ENCODE data around the gene BCAS3.

BCAS3 gene

GRCh38 chr17:61397086-61397842 is 719.6 kb downstream of the BCAS3 start:
- no peak for DNase-seq (ENCODE audit: low spot score)

GRCh38 chr17:61398721-61399130 is 721.1 kb downstream of the BCAS3 start:
- no peak for DNase-seq (ENCODE audit: low spot score)

GRCh38 chr17:61399131-61400065 is 721.7 kb downstream of the BCAS3 start, which contains the start of gene TBX2:
Gene TBX2 (plus strand): TSS chr17:61399843. CDS start chr17:61400177, 334 bp downstream.
- DNase-seq (ENCODE audit: low spot score) = no peak

- no peak for DNase-seq (ENCODE audit: low spot score)
These were observed 722.5 kb downstream of the BCAS3 start for GRCh38 chr17:61400066-61400716.

- no peak for DNase-seq (ENCODE audit: low spot score)
These were observed 723.2 kb downstream of the BCAS3 start for GRCh38 chr17:61400717-61401388.

- no peak for DNase-seq (ENCODE audit: low spot score)
These were observed 723.9 kb downstream of the BCAS3 start for GRCh38 chr17:61401389-61402072.

- no peak for DNase-seq (ENCODE audit: low spot score)
These were observed 724.5 kb downstream of the BCAS3 start for GRCh38 chr17:61402073-61402541.

GRCh38 chr17:61402978-61403800 is 725.5 kb downstream of the BCAS3 start:
- no peak for DNase-seq (ENCODE audit: low spot score)

- DNase-seq (ENCODE audit: low spot score) = no peak
These were observed 726.4 kb downstream of the BCAS3 start for GRCh38 chr17:61403801-61404662.

GRCh38 chr17:61404663-61404912 is 726.9 kb downstream of the BCAS3 start:
- no peak for DNase-seq (ENCODE audit: low spot score)

- DNase-seq (ENCODE audit: low spot score) = no peak
These were observed 727.4 kb downstream of the BCAS3 start for GRCh38 chr17:61404913-61405685.

- DNase-seq (ENCODE audit: low spot score) = no peak
These were observed 728.3 kb downstream of the BCAS3 start for GRCh38 chr17:61405686-61406536.

- DNase-seq (ENCODE audit: low spot score) = no peak
These were observed 728.8 kb downstream of the BCAS3 start for GRCh38 chr17:61406537-61406845.

GRCh38 chr17:61406971-61407911 is 729.6 kb downstream of the BCAS3 start:
- no peak for DNase-seq (ENCODE audit: low spot score)

GRCh38 chr17:61408151-61409041 is 730.7 kb downstream of the BCAS3 start:
- no peak for DNase-seq (ENCODE audit: low spot score)
